ENCODE measurements around the gene DLG1. TPM values are rescaled to one million over a fixed set of nuclear protein-coding genes. Genes with fewer than 3 reads are reported as not detected.

Gene DLG1
- polyA plus RNA-seq = 10 to 100 TPM; 39.4 to 40.7 TPM

DNA sequence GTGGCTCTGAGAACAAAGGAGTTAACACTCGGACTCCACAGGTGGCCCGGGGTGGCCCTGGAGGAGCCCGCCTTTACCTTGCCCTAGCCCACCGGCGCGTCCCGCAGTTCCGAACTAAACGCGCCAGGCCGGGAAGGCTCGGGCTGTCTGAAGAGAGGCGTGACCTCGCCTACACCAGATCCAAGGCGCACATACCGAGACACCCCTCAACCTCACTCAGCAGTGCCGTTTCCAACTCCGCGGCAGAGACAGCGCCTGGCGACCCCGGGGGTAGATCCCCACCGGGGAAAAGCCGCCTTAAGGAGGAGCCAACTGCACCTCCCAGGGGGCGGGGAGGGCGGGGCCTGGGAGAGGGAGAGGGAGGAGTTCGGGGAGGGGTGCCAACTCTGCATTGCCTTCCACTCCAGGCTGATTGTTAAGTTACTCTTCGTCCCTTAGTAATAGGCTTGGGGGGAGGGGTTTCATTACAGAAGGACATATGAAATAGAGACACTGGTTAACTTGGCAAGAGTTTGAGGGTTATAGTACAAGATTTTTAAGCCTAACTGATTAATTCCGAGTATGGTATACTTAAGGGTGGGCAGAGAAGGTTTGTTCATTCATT lies at the start of gene DLG1:
TSS of gene DLG1 (minus strand) at position 272 of the 604 bp plus-strand sequence. CDS start 1,408 bp downstream, outside the sequence.
- H3K36me3 ChIP-seq (ENCODE audit: control insufficient read depth in 2 of 2, insufficient read depth in 2 of 2, low read length in 1 of 2) = no peaks in the 10 kb centered on the region
- no peaks in the 10 kb centered on the region for H3K27me3 ChIP-seq (ENCODE audit: control insufficient read depth in 1 of 2, insufficient read depth in 2 of 2, low read length in 2 of 2)
- peaks cover 0 to 4% of the 10 kb centered on the region in 2 donors for H3K4me1 ChIP-seq (ENCODE audit: control insufficient read depth in 2 of 2, insufficient read depth in 2 of 2, low read length in 1 of 2)
- no peaks in the 10 kb centered on the region for H3K9me3 ChIP-seq (ENCODE audit: control insufficient read depth in 2 of 2, insufficient read depth in 1 of 2, low read depth in 1 of 2, low read length in 1 of 2)
- peak within 1 kb of the TSS; percentile 88 to 94 for H3K4me3 ChIP-seq (ENCODE audit: low read depth in 1 of 2, low read length in 2 of 2)
- peak within 1 kb of the TSS; percentile 83 to 96 for H3K27ac ChIP-seq (ENCODE audit: low read depth in 2 of 2, low read length in 1 of 2)
- 0 to 1% methylated on average over 29 of the region's 29 CpGs for WGBS, 2 donors

DNA sequence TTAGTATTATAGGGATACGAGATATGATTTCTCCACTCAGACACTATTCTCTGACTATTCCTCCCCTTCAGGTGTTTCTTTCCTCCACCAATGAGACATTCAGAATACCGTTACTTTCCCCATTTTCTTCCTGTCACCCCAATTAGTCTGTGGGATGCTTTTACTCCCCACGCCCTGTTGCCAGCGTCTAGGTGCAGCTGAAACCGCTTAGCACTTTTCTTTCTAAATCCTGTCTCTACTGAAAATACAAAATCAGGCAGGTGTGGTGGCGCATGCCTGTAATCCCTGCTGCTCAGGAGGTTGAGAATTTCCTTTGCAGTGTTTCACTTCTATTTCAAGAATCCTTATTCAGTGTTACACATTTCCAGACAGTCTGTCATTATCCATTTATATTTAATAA lies 49.6 kb upstream of the DLG1 start:
- Histone ChIP-seq H3K27me3 (ENCODE audit: control insufficient read depth in 1 of 2, insufficient read depth in 2 of 2, low read length in 2 of 2) (no peaks in the 10 kb centered on the region), H3K36me3 (ENCODE audit: control insufficient read depth in 2 of 2, insufficient read depth in 2 of 2, low read length in 1 of 2) (no peaks in the 10 kb centered on the region), H3K27ac (ENCODE audit: low read depth in 2 of 2, low read length in 1 of 2) (no peak overlapping the region), H3K9me3 (ENCODE audit: control insufficient read depth in 2 of 2, insufficient read depth in 1 of 2, low read depth in 1 of 2, low read length in 1 of 2) (no peaks in the 10 kb centered on the region), H3K4me3 (ENCODE audit: low read depth in 1 of 2, low read length in 2 of 2) (no peak overlapping the region), H3K4me1 (ENCODE audit: control insufficient read depth in 2 of 2, insufficient read depth in 2 of 2, low read length in 1 of 2) (no peaks in the 10 kb centered on the region)
- 93 to 95% methylated on average over 6 of the region's 6 CpGs for WGBS, 2 donors

DNA sequence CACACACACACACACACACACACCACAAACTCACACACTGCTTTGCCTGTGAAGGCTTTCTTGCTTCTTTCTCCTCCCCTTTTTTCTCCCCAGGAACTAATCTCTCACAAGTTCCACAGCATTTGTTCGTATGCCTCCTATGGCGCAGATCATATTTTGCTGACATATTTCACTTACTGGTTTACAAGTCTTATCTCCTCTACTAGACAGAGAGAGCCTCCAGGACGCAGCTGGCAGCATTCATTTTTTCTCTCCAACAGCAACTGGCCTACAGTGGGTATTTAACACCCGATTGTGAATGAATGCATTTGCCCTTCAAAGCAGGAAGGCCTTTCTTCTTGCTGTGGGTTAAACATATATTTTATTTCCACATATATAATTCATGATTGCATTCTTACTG lies 47.0 kb upstream of the DLG1 start:
- Histone ChIP-seq H3K27me3 (ENCODE audit: control insufficient read depth in 1 of 2, insufficient read depth in 2 of 2, low read length in 2 of 2) (no peaks in the 10 kb centered on the region), H3K9me3 (ENCODE audit: control insufficient read depth in 2 of 2, insufficient read depth in 1 of 2, low read depth in 1 of 2, low read length in 1 of 2) (no peaks in the 10 kb centered on the region), H3K36me3 (ENCODE audit: control insufficient read depth in 2 of 2, insufficient read depth in 2 of 2, low read length in 1 of 2) (no peaks in the 10 kb centered on the region), H3K27ac (ENCODE audit: low read depth in 2 of 2, low read length in 1 of 2) (no peak overlapping the region), H3K4me3 (ENCODE audit: low read depth in 1 of 2, low read length in 2 of 2) (no peak overlapping the region), H3K4me1 (ENCODE audit: control insufficient read depth in 2 of 2, insufficient read depth in 2 of 2, low read length in 1 of 2) (no peaks in the 10 kb centered on the region)
- 85 to 87% methylated on average over 4 of the region's 4 CpGs for WGBS, 2 donors

DNA sequence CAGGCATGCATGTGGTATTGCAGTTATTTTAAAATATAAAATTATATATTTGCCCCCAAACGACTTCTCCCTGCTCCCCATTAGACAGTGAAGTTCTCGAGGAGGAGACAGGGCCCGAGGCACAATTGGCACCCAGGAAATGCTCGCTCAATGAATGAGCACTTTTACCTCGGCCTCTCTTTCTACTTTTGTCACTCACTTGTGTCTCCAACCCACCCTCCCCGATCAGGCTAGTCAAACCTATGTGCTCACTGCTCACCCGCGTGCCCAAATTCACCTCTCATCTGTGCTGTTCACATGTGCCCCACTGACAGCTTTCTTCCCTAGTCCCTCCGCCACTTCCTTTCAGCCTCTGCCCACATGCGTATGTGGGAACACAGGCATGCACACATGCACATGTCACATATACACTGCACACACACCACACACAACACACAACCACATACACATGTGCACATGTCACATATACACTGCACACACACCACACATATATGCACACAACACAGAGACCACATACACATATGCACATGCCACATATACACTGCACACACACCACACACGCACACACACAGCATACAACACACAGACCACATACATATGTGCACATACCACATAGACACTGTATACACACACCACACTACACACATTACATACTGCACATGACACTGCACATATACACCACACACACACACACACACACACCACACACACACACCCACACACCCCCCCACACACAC lies 46.3 kb upstream of the DLG1 start:
- WGBS, 2 donors = 85 to 88% methylated on average over 11 of the region's 11 CpGs
- no peak overlapping the region for H3K27ac ChIP-seq (ENCODE audit: low read depth in 2 of 2, low read length in 1 of 2)
- H3K27me3 ChIP-seq (ENCODE audit: control insufficient read depth in 1 of 2, insufficient read depth in 2 of 2, low read length in 2 of 2) = no peaks in the 10 kb centered on the region
- no peaks in the 10 kb centered on the region for H3K9me3 ChIP-seq (ENCODE audit: control insufficient read depth in 2 of 2, insufficient read depth in 1 of 2, low read depth in 1 of 2, low read length in 1 of 2)
- H3K36me3 ChIP-seq (ENCODE audit: control insufficient read depth in 2 of 2, insufficient read depth in 2 of 2, low read length in 1 of 2) = no peaks in the 10 kb centered on the region
- no peak overlapping the region for H3K4me3 ChIP-seq (ENCODE audit: low read depth in 1 of 2, low read length in 2 of 2)
- H3K4me1 ChIP-seq (ENCODE audit: control insufficient read depth in 2 of 2, insufficient read depth in 2 of 2, low read length in 1 of 2) = peaks cover 0 to 3% of the 10 kb centered on the region in 2 donors

DNA sequence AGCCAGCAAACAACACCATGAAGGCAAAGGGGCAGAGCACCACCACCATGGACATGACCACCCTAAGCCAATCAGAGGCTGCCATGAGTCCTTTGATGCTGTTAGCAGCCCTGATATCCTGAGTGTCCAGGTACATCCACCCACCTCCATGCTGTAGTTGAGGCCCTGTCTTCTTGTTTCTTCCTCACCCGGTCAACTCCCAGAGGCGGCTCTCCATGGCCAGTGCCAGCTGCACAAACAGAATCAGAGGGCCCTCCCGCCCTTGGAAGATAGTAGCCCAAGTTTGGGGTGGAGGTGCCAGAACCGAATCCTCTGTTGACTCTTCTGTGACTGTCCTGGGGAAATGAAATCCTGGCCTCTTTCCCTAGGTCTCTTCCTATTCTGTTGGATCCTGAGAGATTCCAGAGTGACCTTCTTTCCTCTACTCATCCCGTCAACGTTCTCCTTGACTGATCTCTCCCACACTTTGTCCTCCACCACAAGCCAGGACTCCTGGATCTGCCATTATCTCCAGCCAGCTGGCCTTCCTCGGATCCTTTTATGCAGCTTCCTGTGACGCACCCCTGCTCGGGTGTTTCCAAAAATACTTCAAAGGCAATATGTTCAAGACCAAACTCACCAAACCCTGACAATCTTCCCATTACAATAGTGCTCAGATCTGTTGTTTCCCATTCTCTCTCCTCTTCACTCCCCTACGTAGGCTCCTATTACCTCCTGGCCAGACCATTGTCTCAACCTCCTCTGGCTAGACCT lies 45.4 kb upstream of the DLG1 start:
- Histone ChIP-seq H3K4me3 (ENCODE audit: low read depth in 1 of 2, low read length in 2 of 2) (no peak overlapping the region), H3K36me3 (ENCODE audit: control insufficient read depth in 2 of 2, insufficient read depth in 2 of 2, low read length in 1 of 2) (no peaks in the 10 kb centered on the region), H3K4me1 (ENCODE audit: control insufficient read depth in 2 of 2, insufficient read depth in 2 of 2, low read length in 1 of 2) (peaks cover 0 to 4% of the 10 kb centered on the region in 2 donors), H3K27me3 (ENCODE audit: control insufficient read depth in 1 of 2, insufficient read depth in 2 of 2, low read length in 2 of 2) (no peaks in the 10 kb centered on the region), H3K27ac (ENCODE audit: low read depth in 2 of 2, low read length in 1 of 2) (no peak overlapping the region), H3K9me3 (ENCODE audit: control insufficient read depth in 2 of 2, insufficient read depth in 1 of 2, low read depth in 1 of 2, low read length in 1 of 2) (no peaks in the 10 kb centered on the region)
- 63 to 82% methylated on average over 10 of the region's 10 CpGs for WGBS, 2 donors

DNA sequence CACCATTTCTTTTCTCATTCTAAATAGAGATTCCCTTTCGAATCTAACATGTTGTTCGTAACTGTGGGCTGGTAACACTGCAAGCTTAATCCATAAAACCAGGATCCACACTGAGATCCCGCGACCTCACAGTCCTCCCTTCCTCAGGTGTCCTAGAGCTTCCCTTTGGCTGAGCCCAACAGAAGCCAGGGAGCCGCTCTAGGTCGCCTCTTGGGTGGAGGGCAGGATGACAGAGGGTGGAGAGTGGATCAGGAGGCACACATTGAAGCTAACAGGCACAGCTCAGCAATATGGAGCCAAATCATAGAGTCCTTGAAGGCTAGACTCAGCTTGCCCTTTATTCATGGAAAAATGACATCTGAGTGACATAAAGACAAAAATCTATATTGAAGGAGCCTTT lies 44.7 kb upstream of the DLG1 start:
- WGBS, 2 donors = 89 to 95% methylated on average over 6 of the region's 6 CpGs
- H3K4me3 ChIP-seq (ENCODE audit: low read depth in 1 of 2, low read length in 2 of 2) = no peak overlapping the region

DNA sequence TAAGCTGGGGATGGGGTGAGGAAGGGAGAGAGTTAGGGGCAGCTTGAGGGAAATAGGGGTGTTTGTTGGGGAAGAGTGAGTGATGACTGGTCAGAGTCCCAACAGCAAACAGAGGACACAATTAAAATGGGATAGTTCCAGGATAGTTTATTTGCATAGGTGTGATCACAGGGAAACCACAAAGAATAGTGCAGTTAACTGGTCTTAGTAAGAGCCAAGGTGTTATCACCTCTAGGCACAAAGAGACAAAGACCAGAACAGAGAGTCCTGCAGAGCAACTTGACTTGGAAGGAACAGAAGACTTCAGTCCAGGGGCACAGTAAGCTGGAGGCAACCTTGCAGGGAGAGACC lies 42.1 kb upstream of the DLG1 start:
- no peak overlapping the region for H3K27ac ChIP-seq (ENCODE audit: low read depth in 2 of 2, low read length in 1 of 2)
- H3K27me3 ChIP-seq (ENCODE audit: control insufficient read depth in 1 of 2, insufficient read depth in 2 of 2, low read length in 2 of 2) = no peaks in the 10 kb centered on the region
- H3K4me3 ChIP-seq (ENCODE audit: low read depth in 1 of 2, low read length in 2 of 2) = no peak overlapping the region
- no peaks in the 10 kb centered on the region for H3K9me3 ChIP-seq (ENCODE audit: control insufficient read depth in 2 of 2, insufficient read depth in 1 of 2, low read depth in 1 of 2, low read length in 1 of 2)
- no peaks in the 10 kb centered on the region for H3K36me3 ChIP-seq (ENCODE audit: control insufficient read depth in 2 of 2, insufficient read depth in 2 of 2, low read length in 1 of 2)
- H3K4me1 ChIP-seq (ENCODE audit: control insufficient read depth in 2 of 2, insufficient read depth in 2 of 2, low read length in 1 of 2) = peaks cover 0 to 4% of the 10 kb centered on the region in 2 donors

More for the DNA sequence above, 44.7 kb upstream of the DLG1 start:
- no peaks in the 10 kb centered on the region for H3K27me3 ChIP-seq (ENCODE audit: control insufficient read depth in 1 of 2, insufficient read depth in 2 of 2, low read length in 2 of 2)
- H3K4me1 ChIP-seq (ENCODE audit: control insufficient read depth in 2 of 2, insufficient read depth in 2 of 2, low read length in 1 of 2) = peaks cover 0 to 4% of the 10 kb centered on the region in 2 donors
- H3K9me3 ChIP-seq (ENCODE audit: control insufficient read depth in 2 of 2, insufficient read depth in 1 of 2, low read depth in 1 of 2, low read length in 1 of 2) = no peaks in the 10 kb centered on the region
- no peak overlapping the region for H3K27ac ChIP-seq (ENCODE audit: low read depth in 2 of 2, low read length in 1 of 2)
- no peaks in the 10 kb centered on the region for H3K36me3 ChIP-seq (ENCODE audit: control insufficient read depth in 2 of 2, insufficient read depth in 2 of 2, low read length in 1 of 2)

DNA sequence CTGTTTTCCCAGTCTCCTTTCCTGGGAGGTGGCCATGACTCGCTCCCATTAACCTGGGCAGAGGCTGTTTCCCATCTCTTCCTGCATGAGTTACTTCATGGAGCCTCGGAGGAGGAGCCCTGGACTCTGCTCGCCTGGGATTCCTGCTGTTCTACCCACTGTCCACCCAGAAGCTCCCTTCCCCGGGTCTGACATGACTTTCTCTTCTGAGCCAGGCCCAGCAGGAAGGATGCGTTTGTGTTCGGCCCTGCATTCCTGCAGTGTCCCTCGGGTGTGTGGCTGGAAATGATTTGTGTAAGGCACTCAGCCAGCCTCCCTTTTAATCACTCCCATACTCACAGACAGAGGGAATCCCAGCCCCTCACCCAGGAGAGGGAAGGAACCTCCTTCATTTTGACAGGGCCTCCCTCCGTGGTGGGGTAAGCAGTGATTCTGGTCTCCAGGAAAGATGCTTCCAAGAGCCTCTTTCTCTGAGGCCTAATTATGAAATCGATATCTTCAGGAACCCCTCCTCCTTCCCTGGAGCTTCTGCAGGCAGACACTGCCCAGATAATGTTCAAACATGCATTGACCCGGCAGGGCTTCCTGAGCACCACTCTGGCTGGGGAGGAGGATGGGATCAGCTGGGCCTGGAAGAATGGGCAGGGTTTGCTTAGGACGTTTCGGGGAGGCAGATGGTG lies 41.6 kb upstream of the DLG1 start:
- H3K4me3 ChIP-seq (ENCODE audit: low read depth in 1 of 2, low read length in 2 of 2) = no peak overlapping the region
- H3K36me3 ChIP-seq (ENCODE audit: control insufficient read depth in 2 of 2, insufficient read depth in 2 of 2, low read length in 1 of 2) = no peaks in the 10 kb centered on the region
- no peaks in the 10 kb centered on the region for H3K9me3 ChIP-seq (ENCODE audit: control insufficient read depth in 2 of 2, insufficient read depth in 1 of 2, low read depth in 1 of 2, low read length in 1 of 2)
- WGBS, 2 donors = 42 to 52% methylated on average over 12 of the region's 12 CpGs
- peak overlapping the region in 1 of 2 donors; percentile 26 for H3K27ac ChIP-seq (ENCODE audit: low read depth in 2 of 2, low read length in 1 of 2)
- H3K27me3 ChIP-seq (ENCODE audit: control insufficient read depth in 1 of 2, insufficient read depth in 2 of 2, low read length in 2 of 2) = no peaks in the 10 kb centered on the region
- peaks cover 0 to 4% of the 10 kb centered on the region in 2 donors for H3K4me1 ChIP-seq (ENCODE audit: control insufficient read depth in 2 of 2, insufficient read depth in 2 of 2, low read length in 1 of 2)

DNA sequence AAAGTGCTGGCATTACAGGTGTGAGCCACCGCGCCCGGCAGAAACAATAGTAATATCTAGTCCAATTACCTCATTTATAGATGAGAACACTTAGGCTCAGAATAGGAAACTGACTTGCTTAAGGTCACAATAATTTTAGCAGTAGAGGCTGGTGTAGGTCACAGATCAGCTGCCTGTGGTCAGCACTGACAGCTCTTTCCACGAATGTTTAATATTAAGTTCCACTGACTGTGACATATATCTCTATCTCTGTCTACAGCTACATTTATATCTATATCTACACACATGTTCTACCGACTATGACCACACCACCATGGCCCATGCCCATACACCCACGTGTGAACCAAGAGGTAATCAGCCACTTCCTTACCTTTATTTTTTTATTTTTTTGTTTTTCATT lies 40.2 kb upstream of the DLG1 start:
- Histone ChIP-seq H3K27me3 (ENCODE audit: control insufficient read depth in 1 of 2, insufficient read depth in 2 of 2, low read length in 2 of 2) (no peaks in the 10 kb centered on the region), H3K36me3 (ENCODE audit: control insufficient read depth in 2 of 2, insufficient read depth in 2 of 2, low read length in 1 of 2) (no peaks in the 10 kb centered on the region), H3K27ac (ENCODE audit: low read depth in 2 of 2, low read length in 1 of 2) (no peak overlapping the region), H3K4me1 (ENCODE audit: control insufficient read depth in 2 of 2, insufficient read depth in 2 of 2, low read length in 1 of 2) (peaks cover 0 to 4% of the 10 kb centered on the region in 2 donors), H3K9me3 (ENCODE audit: control insufficient read depth in 2 of 2, insufficient read depth in 1 of 2, low read depth in 1 of 2, low read length in 1 of 2) (no peaks in the 10 kb centered on the region), H3K4me3 (ENCODE audit: low read depth in 1 of 2, low read length in 2 of 2) (no peak overlapping the region)
- WGBS, 2 donors = 78 to 80% methylated on average over 6 of the region's 6 CpGs
